Panc1 (cell line): ENCODE measurements around the gene MYOG.

ENCODE experiments used
- POLR2AphosphoS5 ChIP-seq: IDR thresholded peaks from 2 replicates; pipeline ENCODE4 v1.6.1; 2012; ENCODE audit warnings: mild to moderate bottlenecking, low read depth, low read length, moderate library complexity
- REST ChIP-seq, 2 experiments: IDR thresholded peaks; 2 replicates each; pipeline ENCODE4 v1.6.1; 2011 to 2012; ENCODE audit warnings: low read depth in 2 of 2, control low read depth in 1 of 2, low read length in 1 of 2, mild to moderate bottlenecking in 1 of 2, moderate library complexity in 1 of 2; ENCODE audit not compliant: insufficient read depth in 1 of 2
- SIN3A ChIP-seq: IDR thresholded peaks from 2 replicates; pipeline ENCODE4 v1.6.1; 2012; ENCODE audit warnings: low read depth, mild to moderate bottlenecking, low read length, moderate library complexity, borderline replicate concordance; ENCODE audit not compliant: insufficient read depth
- TF ChIP-seq, protein P1 (sequence below): fragments of 450-650 bp; IDR thresholded peaks from 2 replicates; pipeline ENCODE4 v1.5.1; 2017; ENCODE audit warnings: mild to moderate bottlenecking

GRCh38 chr1:203059485-203059884 lies 26.3 kb downstream of the MYOG start:
- TF ChIP-seq, protein P1, sequence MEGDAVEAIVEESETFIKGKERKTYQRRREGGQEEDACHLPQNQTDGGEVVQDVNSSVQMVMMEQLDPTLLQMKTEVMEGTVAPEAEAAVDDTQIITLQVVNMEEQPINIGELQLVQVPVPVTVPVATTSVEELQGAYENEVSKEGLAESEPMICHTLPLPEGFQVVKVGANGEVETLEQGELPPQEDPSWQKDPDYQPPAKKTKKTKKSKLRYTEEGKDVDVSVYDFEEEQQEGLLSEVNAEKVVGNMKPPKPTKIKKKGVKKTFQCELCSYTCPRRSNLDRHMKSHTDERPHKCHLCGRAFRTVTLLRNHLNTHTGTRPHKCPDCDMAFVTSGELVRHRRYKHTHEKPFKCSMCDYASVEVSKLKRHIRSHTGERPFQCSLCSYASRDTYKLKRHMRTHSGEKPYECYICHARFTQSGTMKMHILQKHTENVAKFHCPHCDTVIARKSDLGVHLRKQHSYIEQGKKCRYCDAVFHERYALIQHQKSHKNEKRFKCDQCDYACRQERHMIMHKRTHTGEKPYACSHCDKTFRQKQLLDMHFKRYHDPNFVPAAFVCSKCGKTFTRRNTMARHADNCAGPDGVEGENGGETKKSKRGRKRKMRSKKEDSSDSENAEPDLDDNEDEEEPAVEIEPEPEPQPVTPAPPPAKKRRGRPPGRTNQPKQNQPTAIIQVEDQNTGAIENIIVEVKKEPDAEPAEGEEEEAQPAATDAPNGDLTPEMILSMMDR = no peak
- TF ChIP-seq SIN3A (no peak), REST (IDR thresholded peaks at IDR 0.05; ENCODE audit: insufficient read depth in 1 of 2, low read depth in 2 of 2, low read length in 1 of 2) (no peak), POLR2AphosphoS5 (no peak)
